ENCODE measurements around the gene APEH.

Gene APEH

DNA sequence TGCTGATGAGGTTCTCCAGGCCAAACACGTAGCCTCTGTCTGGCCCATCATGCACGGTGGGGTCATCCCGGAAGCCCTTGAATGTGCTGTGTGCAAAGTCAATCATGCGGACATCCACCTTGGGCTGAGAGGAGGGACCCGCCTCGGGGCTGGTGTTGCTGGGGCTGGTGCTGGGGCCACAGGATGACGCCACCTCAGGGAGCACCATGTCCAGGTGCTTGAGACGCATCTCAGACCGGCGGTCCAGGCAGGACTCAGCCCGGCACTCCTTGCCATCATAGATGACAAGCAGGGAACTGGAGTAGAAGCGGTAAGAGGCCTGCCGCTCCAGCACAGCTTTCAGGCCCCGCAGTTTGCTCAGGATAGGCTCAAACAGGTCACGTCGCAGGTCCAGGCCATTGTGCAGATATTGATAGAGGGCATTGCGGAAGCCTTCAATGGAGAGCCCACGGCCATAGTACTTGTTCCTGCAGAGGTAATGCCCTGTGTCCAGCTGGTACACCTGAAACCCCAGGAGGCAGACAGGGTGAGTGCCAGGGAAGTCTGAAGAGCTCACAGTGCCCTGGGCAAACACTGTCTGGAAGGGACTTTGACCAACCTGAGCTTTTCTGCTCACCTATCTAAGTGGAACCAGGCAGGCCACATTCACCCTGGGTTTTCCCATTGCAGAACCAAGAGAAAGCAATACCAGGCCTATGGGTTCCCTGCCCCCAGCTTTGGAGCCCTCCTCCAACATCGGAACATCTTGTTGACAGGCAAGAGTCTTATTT is 53.2 kb downstream of the APEH start:
- Histone ChIP-seq H3K9me3 (ENCODE audit: insufficient read depth, low read length) (no peaks in the 10 kb centered on the region), H3K36me3 (ENCODE audit: insufficient read depth, insufficient read length, low read length) (peaks cover 81% of the 10 kb centered on the region), H3K4me1 (ENCODE audit: insufficient read depth, insufficient read length) (peaks cover 12% of the 10 kb centered on the region), H3K9ac (ENCODE audit: insufficient read length, low read depth) (no peak overlapping the region), H3K27me3 (ENCODE audit: insufficient read depth, insufficient read length) (no peaks in the 10 kb centered on the region), H3K4me3 (ENCODE audit: insufficient read length, low read depth) (no peak overlapping the region)
- DNase-seq (ENCODE audit: low read depth, low spot score), result no peak
- no peak for TF ChIP-seq YY1 (IDR thresholded peaks at IDR 0.05; ENCODE audit: insufficient read depth, insufficient read length)
- no peak for TF ChIP-seq SUZ12 (IDR thresholded peaks at IDR 0.05; ENCODE audit: extremely low read depth, insufficient read depth, insufficient read length)
- TF ChIP-seq ZNF274 (IDR thresholded peaks at IDR 0.05; ENCODE audit: low read depth, low read length), result no peak

DNA sequence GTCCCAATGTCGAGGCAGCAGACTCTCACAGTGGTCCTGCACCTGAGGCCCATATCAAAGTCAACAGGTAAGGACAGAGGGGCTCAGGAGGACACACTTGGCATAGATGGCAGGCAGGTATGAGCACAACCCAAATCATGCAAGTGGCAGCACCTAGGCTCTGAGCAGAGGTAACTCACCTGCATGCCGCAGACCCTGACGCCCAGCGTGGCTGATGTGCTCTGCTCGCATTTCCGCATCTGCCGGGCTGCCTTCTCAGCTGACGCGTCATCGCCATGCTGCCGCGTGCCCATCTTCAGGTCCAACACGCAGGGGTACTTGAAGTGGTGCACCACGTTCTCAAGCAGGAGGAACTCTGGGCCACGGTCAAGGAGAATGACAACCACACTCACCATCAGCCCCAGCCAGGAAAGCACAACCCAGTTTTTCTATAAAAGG is 53.8 kb downstream of the APEH start:
- Histone ChIP-seq H3K36me3 (ENCODE audit: insufficient read depth, insufficient read length, low read length) (peaks cover 81% of the 10 kb centered on the region), H3K27me3 (ENCODE audit: insufficient read depth, insufficient read length) (no peaks in the 10 kb centered on the region), H3K9ac (ENCODE audit: insufficient read length, low read depth) (no peak overlapping the region), H3K4me1 (ENCODE audit: insufficient read depth, insufficient read length) (peaks cover 8% of the 10 kb centered on the region), H3K4me3 (ENCODE audit: insufficient read length, low read depth) (no peak overlapping the region), H3K9me3 (ENCODE audit: insufficient read depth, low read length) (no peaks in the 10 kb centered on the region)
- no peak for TF ChIP-seq YY1 (IDR thresholded peaks at IDR 0.05; ENCODE audit: insufficient read depth, insufficient read length)
- TF ChIP-seq ZNF274 (IDR thresholded peaks at IDR 0.05; ENCODE audit: low read depth, low read length), result no peak
- no peak for TF ChIP-seq SUZ12 (IDR thresholded peaks at IDR 0.05; ENCODE audit: extremely low read depth, insufficient read depth, insufficient read length)
- DNase-seq (ENCODE audit: low read depth, low spot score), result no peak

DNA sequence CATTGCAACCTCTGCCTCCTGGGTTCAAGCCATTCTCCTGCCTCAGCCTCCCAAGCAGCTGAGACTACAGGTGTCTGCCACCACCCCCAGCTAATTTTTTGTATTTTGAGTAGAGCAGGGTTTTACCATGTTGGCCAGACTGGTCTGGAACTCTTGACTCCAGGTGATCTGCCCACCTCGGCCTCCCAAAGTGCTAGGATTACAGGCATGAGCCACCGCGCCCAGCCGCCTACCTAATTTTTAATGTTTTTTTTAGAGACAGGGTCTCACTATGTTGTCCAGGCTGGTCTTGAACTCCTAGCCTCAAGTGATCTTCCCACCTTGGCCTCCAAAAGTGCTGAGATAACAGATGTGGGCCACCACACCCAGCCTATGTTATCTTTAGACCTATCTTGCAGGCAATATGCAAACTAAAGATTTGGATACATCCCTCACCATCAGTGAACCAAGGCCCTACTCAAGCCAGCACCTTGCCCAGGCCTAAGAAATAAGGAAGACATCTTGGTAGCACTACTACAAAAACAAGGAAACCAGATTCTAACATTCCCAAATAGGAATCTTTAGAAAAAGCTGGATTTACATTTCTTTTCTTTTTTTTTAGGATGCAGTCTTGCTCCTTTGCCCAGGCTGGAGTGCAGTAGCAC is 55.9 kb downstream of the APEH start:
- no peak for DNase-seq (ENCODE audit: low read depth, low spot score)
- Histone ChIP-seq H3K4me3 (ENCODE audit: insufficient read length, low read depth) (no peak overlapping the region), H3K27me3 (ENCODE audit: insufficient read depth, insufficient read length) (no peaks in the 10 kb centered on the region), H3K36me3 (ENCODE audit: insufficient read depth, insufficient read length, low read length) (peaks cover 94% of the 10 kb centered on the region), H3K4me1 (ENCODE audit: insufficient read depth, insufficient read length) (no peaks in the 10 kb centered on the region), H3K9me3 (ENCODE audit: insufficient read depth, low read length) (no peaks in the 10 kb centered on the region), H3K9ac (ENCODE audit: insufficient read length, low read depth) (no peak overlapping the region)
- no peak for TF ChIP-seq YY1 (IDR thresholded peaks at IDR 0.05; ENCODE audit: insufficient read depth, insufficient read length)

DNA sequence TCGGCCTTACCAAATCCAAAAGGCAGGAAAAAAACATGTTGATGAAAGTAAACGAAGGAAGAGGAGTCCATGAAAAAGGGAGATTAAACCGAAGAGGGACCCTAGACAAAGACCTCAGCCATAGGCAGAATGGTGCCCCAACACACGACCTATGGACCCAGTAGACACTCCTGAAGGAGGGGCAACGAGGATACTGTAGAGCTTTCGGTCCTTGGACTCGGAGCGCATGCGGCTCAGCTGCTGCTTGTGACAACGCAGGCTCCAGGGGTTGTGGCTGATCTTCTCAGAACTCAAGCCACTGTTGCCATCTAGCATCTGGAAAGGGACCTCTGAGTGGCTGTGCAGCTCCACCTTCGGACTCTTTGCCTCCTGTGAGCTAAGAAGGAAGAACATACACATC is 58.4 kb downstream of the APEH start:
- Histone ChIP-seq H3K9ac (ENCODE audit: insufficient read length, low read depth) (no peak overlapping the region), H3K27me3 (ENCODE audit: insufficient read depth, insufficient read length) (no peaks in the 10 kb centered on the region), H3K4me1 (ENCODE audit: insufficient read depth, insufficient read length) (no peaks in the 10 kb centered on the region), H3K9me3 (ENCODE audit: insufficient read depth, low read length) (no peaks in the 10 kb centered on the region), H3K4me3 (ENCODE audit: insufficient read length, low read depth) (no peak overlapping the region), H3K36me3 (ENCODE audit: insufficient read depth, insufficient read length, low read length) (peaks cover 85% of the 10 kb centered on the region)
- no peak for TF ChIP-seq YY1 (IDR thresholded peaks at IDR 0.05; ENCODE audit: insufficient read depth, insufficient read length)
- TF ChIP-seq SUZ12 (IDR thresholded peaks at IDR 0.05; ENCODE audit: extremely low read depth, insufficient read depth, insufficient read length), result no peak
- DNase-seq (ENCODE audit: low read depth, low spot score), result no peak

DNA sequence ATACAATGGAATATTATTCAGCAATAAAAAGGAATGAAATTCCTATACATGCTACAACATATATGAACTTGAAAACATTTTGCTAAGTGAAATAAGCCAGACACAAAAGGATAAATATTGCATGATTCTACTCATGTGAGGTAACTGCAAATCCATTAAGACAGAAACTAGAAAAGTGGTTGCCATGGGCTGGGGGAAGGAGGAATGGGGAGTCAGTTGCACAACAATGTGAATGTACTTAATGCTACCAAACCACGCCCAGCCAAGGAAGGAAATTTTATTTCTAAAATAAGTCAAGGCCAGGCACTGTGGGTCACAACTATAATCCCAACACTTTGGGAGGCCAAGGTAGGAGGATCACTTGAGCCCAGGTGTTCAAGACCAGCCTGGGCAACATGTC is 59.4 kb downstream of the APEH start:
- Histone ChIP-seq H3K9ac (ENCODE audit: insufficient read length, low read depth) (no peak overlapping the region), H3K9me3 (ENCODE audit: insufficient read depth, low read length) (no peaks in the 10 kb centered on the region), H3K27me3 (ENCODE audit: insufficient read depth, insufficient read length) (no peaks in the 10 kb centered on the region), H3K36me3 (ENCODE audit: insufficient read depth, insufficient read length, low read length) (peaks cover 86% of the 10 kb centered on the region), H3K4me3 (ENCODE audit: insufficient read length, low read depth) (no peak overlapping the region), H3K4me1 (ENCODE audit: insufficient read depth, insufficient read length) (no peaks in the 10 kb centered on the region)
- DNase-seq (ENCODE audit: low read depth, low spot score), result no peak
- TF ChIP-seq ZNF274 (IDR thresholded peaks at IDR 0.05; ENCODE audit: low read depth, low read length) (no peak), SUZ12 (IDR thresholded peaks at IDR 0.05; ENCODE audit: extremely low read depth, insufficient read depth, insufficient read length) (no peak)

All from NT2/D1 (cell line).